LNCaP clone FGC (cell line): ENCODE measurements around the gene SNAPC3.
"Not testable (repeated sequence)": the region's sequence is repeated elsewhere in the genome, so short reads cannot be mapped to it uniquely, and the experiment has no call there.

Experiments used
- DNase-seq: peaks from one replicate; pipeline ENCODE4 v3.0.0-alpha.2; 2011; ENCODE audit warnings: low read depth
- H3K4me3 ChIP-seq: 2 replicates; pipeline ENCODE4 v1.5.1; 2011; ENCODE audit warnings: mild to moderate bottlenecking, low read depth, low read length, control low read depth
- TF ChIP-seq, protein P1 (sequence below): IDR thresholded peaks from 2 replicates; pipeline ENCODE4 v1.5.1; 2012; ENCODE audit warnings: mild to moderate bottlenecking; ENCODE audit not compliant: control insufficient read depth, insufficient read depth; ENCODE audit errors: extremely low read depth

SNAPC3 gene

DNA sequence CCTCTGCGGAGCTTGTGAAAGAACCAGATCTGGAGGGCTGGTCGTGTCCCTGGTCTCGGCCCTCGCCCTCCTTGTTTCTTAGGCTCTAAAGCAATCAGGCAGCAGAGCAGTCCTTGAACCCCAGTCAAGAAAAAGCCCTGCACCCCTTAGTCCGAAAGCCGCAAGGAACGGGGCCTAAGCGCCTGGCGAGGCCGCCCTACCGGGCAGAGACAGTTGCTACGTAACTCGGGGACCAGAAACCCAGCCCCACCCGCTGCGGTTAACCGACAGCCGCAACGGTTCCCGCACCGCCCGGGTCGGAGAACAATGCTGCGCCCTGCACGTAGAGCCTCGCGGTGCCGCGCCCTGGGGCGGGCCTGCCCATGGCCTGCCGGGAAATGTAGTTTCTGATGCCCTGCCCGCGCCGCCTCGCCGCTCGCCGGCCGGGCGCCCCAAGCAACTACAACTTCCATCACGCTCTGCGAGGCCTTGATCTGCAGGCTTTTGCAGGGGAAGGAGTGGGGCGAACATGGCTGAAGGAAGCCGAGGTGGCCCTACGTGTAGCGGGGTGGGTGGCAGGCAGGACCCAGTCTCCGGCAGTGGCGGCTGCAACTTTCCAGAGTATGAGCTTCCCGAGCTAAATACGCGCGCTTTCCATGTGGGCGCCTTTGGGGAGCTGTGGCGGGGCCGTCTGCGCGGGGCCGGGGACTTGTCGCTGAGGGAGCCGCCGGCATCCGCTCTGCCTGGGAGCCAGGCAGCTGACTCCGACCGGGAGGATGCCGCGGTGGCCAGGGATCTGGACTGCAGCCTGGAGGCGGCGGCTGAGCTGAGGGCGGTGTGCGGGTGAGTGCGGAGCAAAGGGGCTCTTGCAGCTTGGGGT lies at the start of gene SNAPC3:
Gene SNAPC3 (plus strand): TSS at position 505 of the 859 bp plus-strand sequence. CDS start 4 bp downstream, at position 509.
- H3K4me3 ChIP-seq = peak within 1 kb of the TSS; percentile 98
- peak; percentile 82 for DNase-seq
- TF ChIP-seq, protein P1, sequence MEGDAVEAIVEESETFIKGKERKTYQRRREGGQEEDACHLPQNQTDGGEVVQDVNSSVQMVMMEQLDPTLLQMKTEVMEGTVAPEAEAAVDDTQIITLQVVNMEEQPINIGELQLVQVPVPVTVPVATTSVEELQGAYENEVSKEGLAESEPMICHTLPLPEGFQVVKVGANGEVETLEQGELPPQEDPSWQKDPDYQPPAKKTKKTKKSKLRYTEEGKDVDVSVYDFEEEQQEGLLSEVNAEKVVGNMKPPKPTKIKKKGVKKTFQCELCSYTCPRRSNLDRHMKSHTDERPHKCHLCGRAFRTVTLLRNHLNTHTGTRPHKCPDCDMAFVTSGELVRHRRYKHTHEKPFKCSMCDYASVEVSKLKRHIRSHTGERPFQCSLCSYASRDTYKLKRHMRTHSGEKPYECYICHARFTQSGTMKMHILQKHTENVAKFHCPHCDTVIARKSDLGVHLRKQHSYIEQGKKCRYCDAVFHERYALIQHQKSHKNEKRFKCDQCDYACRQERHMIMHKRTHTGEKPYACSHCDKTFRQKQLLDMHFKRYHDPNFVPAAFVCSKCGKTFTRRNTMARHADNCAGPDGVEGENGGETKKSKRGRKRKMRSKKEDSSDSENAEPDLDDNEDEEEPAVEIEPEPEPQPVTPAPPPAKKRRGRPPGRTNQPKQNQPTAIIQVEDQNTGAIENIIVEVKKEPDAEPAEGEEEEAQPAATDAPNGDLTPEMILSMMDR = no peak

DNA sequence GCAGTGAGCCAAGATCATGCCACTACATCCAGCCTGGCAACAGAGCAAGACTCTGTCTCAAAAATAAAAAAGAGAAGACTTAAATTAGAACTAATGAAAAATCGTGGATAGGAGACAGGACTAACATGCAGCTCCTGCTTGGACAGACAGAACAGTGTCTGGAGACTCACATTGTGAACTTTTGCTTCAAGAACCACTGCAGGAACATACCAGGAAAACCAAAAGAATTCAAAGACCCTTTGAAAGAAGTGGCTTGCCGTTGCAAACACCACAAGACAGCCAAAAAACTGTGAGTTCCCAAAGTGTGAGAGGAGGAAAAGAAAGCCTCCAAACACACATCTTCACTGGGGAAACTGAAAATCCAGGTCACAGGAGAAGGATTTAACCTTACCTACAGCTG lies 48.8 kb upstream of the SNAPC3 start:
- no peak for DNase-seq
- TF ChIP-seq, protein P1 = no peak
- no peak overlapping the region for H3K4me3 ChIP-seq

DNA sequence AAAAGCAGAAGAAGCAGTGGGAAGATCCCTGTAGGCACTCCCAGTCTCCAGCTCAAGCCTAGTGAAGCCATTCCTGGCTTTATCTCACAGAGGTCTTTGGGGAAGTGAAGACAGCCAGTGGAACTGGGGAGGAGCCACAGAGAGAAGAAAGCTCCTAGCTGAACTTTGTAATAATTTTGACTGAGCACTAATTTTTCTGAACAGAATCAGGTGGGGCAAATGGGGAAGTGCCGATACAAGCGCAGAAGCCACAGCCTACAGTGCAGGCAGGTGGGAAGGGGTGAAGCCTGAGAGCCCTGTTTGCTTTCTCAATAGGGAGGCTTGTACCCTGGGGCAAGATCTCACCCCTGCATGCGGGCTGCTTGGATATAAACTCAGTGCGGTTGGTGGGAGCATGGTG lies 48.4 kb upstream of the SNAPC3 start:
- no peak for DNase-seq
- TF ChIP-seq, protein P1 = no peak
- H3K4me3 ChIP-seq = no peak overlapping the region

DNA sequence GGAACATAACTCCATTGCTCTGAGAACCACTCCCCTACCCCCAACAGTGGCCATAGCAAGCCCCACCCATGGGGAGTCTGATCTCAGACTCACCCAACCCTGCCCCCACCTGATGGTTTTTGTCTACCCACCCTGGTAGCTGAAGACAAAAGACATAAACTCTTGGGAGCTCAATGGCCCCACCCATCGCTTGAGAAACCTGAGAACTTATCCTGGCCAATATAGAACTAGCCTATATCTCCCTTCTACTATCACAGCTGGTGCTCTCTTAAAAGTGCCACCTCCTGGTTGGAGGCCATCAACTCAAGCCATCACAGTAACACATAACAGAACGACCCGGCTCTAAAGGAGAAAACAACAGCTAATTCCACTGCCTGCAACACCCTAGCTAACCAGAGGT lies 47.9 kb upstream of the SNAPC3 start:
- TF ChIP-seq, protein P1 = no peak

DNA sequence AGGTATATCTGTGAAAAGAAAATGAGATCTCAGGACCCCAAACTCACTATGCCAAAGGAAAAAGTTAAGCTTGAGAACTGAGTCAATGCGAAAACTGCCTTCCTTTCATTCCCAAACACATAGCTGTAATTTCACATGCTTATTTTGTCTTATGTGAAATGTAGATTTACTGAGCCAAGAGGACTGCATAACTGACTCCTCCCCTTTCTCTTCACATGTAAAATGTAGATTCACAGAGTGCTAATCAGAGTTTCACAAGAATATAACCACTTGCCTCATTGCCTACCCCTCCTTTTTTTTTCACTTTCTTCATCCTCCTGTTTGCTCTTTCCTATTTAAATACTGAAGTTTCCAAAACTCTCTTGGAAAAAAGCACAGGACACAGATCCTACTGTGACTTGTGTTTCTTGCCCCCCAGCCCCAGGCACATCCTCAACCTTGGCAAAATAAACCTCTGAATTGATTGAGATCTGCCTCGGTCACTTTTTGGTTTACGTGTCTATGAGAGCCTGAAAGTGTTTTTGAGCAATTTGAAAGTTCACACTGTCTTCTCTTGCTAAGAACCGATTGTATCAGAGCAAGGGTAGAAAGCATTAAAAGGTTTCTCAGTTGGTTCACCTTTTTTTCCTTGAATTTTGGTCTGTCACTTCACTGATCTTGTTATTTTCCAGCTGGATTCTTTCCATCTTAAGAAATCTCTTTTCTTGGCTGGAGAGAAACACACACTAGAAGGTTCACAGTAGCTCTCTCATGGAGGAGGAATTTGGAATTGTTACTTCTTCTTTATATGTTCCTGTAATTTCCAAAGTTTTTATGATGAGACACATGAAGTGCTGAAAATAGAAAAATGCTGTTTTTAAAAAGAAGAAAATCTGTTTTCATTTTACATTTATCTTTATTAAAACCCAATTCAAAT lies 44.8 kb upstream of the SNAPC3 start:
- TF ChIP-seq, protein P1 = no peak
- no peak for DNase-seq
- no peak overlapping the region for H3K4me3 ChIP-seq

More for the DNA sequence above, 47.9 kb upstream of the SNAPC3 start:
- no peak for DNase-seq
- no peak overlapping the region for H3K4me3 ChIP-seq

DNA sequence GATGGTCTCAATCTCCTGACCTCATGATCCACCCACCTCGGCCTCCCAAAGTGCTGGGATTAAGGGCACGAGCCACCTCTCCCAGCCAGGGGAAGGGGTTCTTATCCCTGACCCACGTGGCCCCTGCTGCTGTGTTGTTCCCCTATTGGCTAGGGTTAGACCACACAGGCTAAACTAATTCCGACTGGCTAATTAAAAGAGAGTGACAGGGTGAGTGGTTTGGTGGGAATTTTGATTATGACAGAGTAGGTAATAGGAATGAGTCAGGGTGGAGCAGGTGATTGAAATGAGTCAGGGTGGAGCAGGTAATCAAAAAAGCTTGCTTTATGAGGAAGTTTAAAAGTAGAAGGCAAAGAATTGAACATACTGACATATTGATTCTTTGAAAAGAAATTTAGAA lies 43.4 kb upstream of the SNAPC3 start:
- not testable (repeated sequence) for DNase-seq, H3K4me3 ChIP-seq

DNA sequence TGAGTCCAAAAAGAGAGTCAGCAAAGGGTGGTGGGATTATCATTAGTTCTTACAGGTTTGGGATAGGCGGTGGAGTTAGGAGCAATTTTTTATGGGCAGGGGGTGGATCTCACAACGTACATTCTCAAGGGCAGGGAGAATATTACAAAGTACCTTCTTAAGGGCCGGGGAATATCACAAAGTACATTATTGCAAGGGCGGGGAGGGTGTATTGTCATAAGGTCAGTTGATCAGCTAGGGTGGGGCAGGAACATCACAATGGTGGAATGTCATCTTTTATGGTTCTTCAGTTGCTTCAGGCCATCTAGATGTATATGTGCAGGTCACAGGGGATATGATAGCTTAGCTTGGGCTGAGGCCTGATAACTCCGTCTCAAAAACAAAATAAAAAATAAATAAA lies 42.8 kb upstream of the SNAPC3 start:
- not testable (repeated sequence) for DNase-seq, H3K4me3 ChIP-seq

DNA sequence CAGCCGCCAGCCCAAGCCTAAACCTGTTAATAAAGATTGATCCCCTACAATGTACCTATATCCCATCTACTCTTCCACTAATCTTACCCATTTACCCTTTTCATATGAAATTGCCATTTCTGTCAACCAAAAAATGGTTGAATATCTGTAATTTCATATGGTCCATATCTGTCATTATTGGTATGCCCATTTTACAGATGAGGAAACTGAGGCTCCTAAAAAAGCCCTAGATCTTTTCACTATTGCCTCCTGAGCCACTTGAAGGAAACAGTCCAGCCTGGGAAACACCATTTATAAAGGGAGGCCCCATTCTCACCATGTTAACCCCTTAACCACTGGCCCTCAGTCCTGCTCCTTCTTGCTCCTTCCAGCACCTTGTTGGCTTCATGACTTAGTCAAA lies 41.2 kb upstream of the SNAPC3 start:
- TF ChIP-seq, protein P1 = no peak
- no peak overlapping the region for H3K4me3 ChIP-seq
- no peak for DNase-seq
